Measurements from ENCODE around the gene SLC17A2. TPM values are rescaled to one million over a fixed set of nuclear protein-coding genes. Genes with fewer than 3 reads are reported as not detected.

Gene SLC17A2
- polyA plus RNA-seq, 3 donors from 2014 or later = not detected

Other genes with a start within 250 kb of the SLC17A2 start
- not detected for gene SLC17A4, start 175.9 kb downstream of the SLC17A2 start, polyA plus RNA-seq
- not detected for gene SLC17A1, start 98.6 kb downstream of the SLC17A2 start, polyA plus RNA-seq
- gene SLC17A3, start 56.4 kb downstream of the SLC17A2 start, polyA plus RNA-seq = not detected
- 10 to 100 TPM in 1 of 3 donors, 1 to 10 TPM in 2; 3.6 to 11.4 (median 5.0) TPM for gene TRIM38, start 32.1 kb upstream of the SLC17A2 start, polyA plus RNA-seq
- 1 to 10 TPM in 2 of 3 donors, under 1 TPM in 1; 0.90 to 5.1 (median 1.8) TPM for gene HFE, start 156.7 kb upstream of the SLC17A2 start, polyA plus RNA-seq